ENCODE data around the gene INPP5F. TPM values are rescaled to one million over a fixed set of nuclear protein-coding genes. Genes with fewer than 3 reads are reported as not detected.
A peak's percentile ranks its signal among the peaks of the same experiment; 100 is the strongest.

INPP5F gene
- polyA plus RNA-seq, 1 of the 3 experiments (the other 2 are of a cell fraction): 7.8 TPM

DNA sequence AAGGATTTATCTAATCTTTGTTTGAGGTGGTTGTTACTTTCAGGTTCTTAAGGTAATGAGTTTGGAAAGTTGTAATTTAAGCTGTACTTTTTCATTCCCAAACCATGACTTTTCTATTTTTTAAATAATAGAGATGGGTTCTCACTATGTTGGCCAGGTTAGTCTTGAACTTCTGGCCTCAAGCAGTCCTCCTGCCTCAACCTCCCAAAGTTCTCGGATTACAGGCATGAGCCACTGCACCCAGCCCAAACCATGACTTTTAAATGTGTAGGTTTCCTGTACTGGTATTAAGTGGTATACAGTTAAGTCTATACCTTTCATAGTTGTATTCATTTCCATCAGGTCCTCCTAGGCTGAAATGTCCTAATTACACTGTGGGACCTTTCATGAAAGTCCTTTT, 10.4 kb downstream of the INPP5F start:
- no peaks in the 10 kb centered on the region for H4K20me1 ChIP-seq (ENCODE audit: insufficient read depth)
- H3K9me2 ChIP-seq: no peaks in the 10 kb centered on the region
- ChIA-PET CTCF (interaction anchor here (2.1 to 4.5 kb wide), 2 partner anchors 10 to 14 kb away, joined by 14 to 16 read pairs; partner anchors contain the start of gene INPP5F), POLR2A (no interaction called here)
- H3K9ac ChIP-seq: no peak overlapping the region
- H3K36me3 ChIP-seq (replicated peaks in 1 of 2; ENCODE audit: control insufficient read depth in 1 of 2, insufficient read depth in 2 of 2, low read length in 1 of 2): no peaks in the 10 kb centered on the region
- H3K4me1 ChIP-seq (ENCODE audit: control insufficient read depth in 1 of 2, insufficient read depth in 2 of 2, low read depth in 1 of 2, low read length in 1 of 2): peaks cover 3 to 46% of the 10 kb centered on the region in 2 experiments; a peak in 3 of 4 replicates
- TF ChIP-seq SIN3A (IDR thresholded peaks at IDR 0.05; ENCODE audit: borderline replicate concordance, low read depth, low read length): no peak
- H3F3A ChIP-seq (replicated peaks; ENCODE audit: insufficient read depth): peaks cover 36% of the 10 kb centered on the region
- 90% methylated on average over 1 of the region's 1 CpG for WGBS (ENCODE audit: low lambda C conversion rate)
- no peaks in the 10 kb centered on the region for H3K27me3 ChIP-seq (ENCODE audit: insufficient read depth)
- H3K9me3 ChIP-seq: no peaks in the 10 kb centered on the region
- DNase-seq: no peak
- H2AFZ ChIP-seq (ENCODE audit: low read depth): no peak overlapping the region
- no peak overlapping the region for H3K27ac ChIP-seq (ENCODE audit: low read depth in 2 of 2, low read length in 1 of 2)
- H3K4me3 ChIP-seq (ENCODE audit: low read depth in 2 of 2, low read length in 1 of 2): no peak overlapping the region
- peaks cover 81% of the 10 kb centered on the region for H3K79me2 ChIP-seq (ENCODE audit: insufficient read depth)
- no peak overlapping the region for H3K4me2 ChIP-seq

DNA sequence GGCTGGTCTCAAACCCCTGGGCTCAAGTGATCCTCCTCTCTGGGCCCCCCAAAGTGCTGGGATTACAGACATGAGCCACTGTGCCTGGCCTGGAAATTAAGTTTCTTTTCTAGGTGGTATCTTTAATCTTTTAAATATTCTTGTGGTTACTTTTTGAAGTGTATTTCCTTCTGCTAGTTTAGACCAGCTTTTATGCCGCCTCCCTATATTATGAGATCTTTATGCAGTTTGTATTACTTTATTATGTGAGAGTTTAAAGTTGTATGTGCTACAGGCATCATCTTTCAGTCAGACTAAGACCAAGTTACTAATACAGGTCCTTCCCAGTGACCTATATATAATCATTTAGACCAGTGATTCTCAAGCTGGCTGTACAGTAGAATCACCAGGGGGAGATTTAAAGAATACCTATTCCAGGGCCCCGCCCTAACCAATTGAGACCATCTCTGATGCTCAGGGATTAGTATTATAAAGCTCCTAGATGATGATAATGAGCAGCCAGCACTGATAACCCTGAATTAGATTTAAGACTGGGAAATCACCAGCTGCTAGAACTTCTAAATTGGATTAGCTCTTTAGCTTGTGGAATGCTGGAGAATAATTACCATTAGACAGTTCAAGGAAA, 11.3 kb downstream of the INPP5F start:
- Histone ChIP-seq H3K9ac (peak overlapping the region; percentile 43; the same call in 1 of the 2 replicates), H3K4me3 (ENCODE audit: low read depth in 2 of 2, low read length in 1 of 2) (no peak overlapping the region), H3K9me3 (no peaks in the 10 kb centered on the region), H3K27ac (ENCODE audit: low read depth in 2 of 2, low read length in 1 of 2) (peak overlapping the region; percentile 73 to 77; a peak in 3 of 4 replicates), H3K4me1 (ENCODE audit: control insufficient read depth in 1 of 2, insufficient read depth in 2 of 2, low read depth in 1 of 2, low read length in 1 of 2) (peaks cover 3 to 46% of the 10 kb centered on the region in 2 experiments; a peak in 3 of 4 replicates), H3K27me3 (ENCODE audit: insufficient read depth) (no peaks in the 10 kb centered on the region), H3F3A (replicated peaks; ENCODE audit: insufficient read depth) (peaks cover 36% of the 10 kb centered on the region), H3K36me3 (replicated peaks in 1 of 2; ENCODE audit: control insufficient read depth in 1 of 2, insufficient read depth in 2 of 2, low read length in 1 of 2) (no peaks in the 10 kb centered on the region), H3K79me2 (ENCODE audit: insufficient read depth) (peaks cover 76% of the 10 kb centered on the region), H3K9me2 (no peaks in the 10 kb centered on the region), H4K20me1 (ENCODE audit: insufficient read depth) (no peaks in the 10 kb centered on the region), H3K4me2 (peak overlapping the region; percentile 54; the same call in 1 of the 2 replicates), H2AFZ (ENCODE audit: low read depth) (peak overlapping the region; percentile 29)
- TF ChIP-seq TCF12 (IDR thresholded peaks at IDR 0.05): no peak
- ChIA-PET CTCF (interaction anchor here (0.8 to 6.7 kb wide), 4 partner anchors 11 to 122 kb away, joined by 3 to 60 read pairs (median 10); partner anchors contain the start of gene INPP5F), POLR2A (interaction anchor here (1.3 kb wide), 1 partner anchor 135 kb away, joined by 5 read pairs; the partner anchor contains the start of gene MCMBP)
- WGBS (ENCODE audit: low lambda C conversion rate): 93% methylated on average over 2 of the region's 2 CpGs
- DNase-seq: no peak

DNA sequence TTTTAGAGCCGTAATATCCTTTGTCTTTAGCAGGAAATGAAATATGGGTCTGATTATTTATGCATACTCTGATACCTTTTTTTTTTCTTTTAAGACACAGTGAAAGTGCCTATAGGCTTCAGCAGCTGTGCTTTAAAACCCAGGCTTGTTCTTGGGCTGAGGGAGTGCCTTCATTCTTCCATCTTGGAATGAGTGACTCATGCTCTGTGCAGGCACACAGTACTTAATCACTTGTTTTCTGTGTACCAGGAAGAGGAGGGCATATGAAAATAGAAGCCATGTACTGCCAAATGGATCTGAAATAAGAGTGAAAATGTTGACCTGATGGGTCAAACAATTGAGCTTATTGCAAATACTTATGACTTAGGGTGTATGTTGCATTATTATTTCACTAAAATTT, 12.0 kb downstream of the INPP5F start:
- Histone ChIP-seq H3K36me3 (replicated peaks in 1 of 2; ENCODE audit: control insufficient read depth in 1 of 2, insufficient read depth in 2 of 2, low read length in 1 of 2) (no peaks in the 10 kb centered on the region), H3K9ac (peak overlapping the region; percentile 43; the same call in 1 of the 2 replicates), H3K27ac (ENCODE audit: low read depth in 2 of 2, low read length in 1 of 2) (peak overlapping the region; percentile 73 to 77; a peak in 3 of 4 replicates), H3K9me3 (no peaks in the 10 kb centered on the region), H3K27me3 (ENCODE audit: insufficient read depth) (no peaks in the 10 kb centered on the region), H3K79me2 (ENCODE audit: insufficient read depth) (peaks cover 76% of the 10 kb centered on the region), H3K9me2 (no peaks in the 10 kb centered on the region), H4K20me1 (ENCODE audit: insufficient read depth) (no peaks in the 10 kb centered on the region), H3K4me3 (ENCODE audit: low read depth in 2 of 2, low read length in 1 of 2) (0 out of 4 replicates have a peak overlapping the region, but pooled peaks of 1 of the 2 experiments have one; percentile 11), H3K4me2 (peak overlapping the region; percentile 54; the same call in 1 of the 2 replicates), H3K4me1 (ENCODE audit: control insufficient read depth in 1 of 2, insufficient read depth in 2 of 2, low read depth in 1 of 2, low read length in 1 of 2) (peaks cover 3 to 46% of the 10 kb centered on the region in 2 experiments; a peak in 3 of 4 replicates), H3F3A (replicated peaks; ENCODE audit: insufficient read depth) (peaks cover 36% of the 10 kb centered on the region), H2AFZ (ENCODE audit: low read depth) (peak overlapping the region; percentile 29)
- POLR2A ChIA-PET: interaction anchor here (1.3 kb wide), 1 partner anchor 135 kb away, joined by 5 read pairs; the partner anchor contains the start of gene MCMBP
- whole genome bisulfite sequencing (ENCODE audit: low lambda C conversion rate): 4% methylated on average over 1 of the region's 1 CpG
- DNase-seq: no peak
- TF ChIP-seq, protein P1, sequence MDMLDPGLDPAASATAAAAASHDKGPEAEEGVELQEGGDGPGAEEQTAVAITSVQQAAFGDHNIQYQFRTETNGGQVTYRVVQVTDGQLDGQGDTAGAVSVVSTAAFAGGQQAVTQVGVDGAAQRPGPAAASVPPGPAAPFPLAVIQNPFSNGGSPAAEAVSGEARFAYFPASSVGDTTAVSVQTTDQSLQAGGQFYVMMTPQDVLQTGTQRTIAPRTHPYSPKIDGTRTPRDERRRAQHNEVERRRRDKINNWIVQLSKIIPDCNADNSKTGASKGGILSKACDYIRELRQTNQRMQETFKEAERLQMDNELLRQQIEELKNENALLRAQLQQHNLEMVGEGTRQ (IDR thresholded peaks at IDR 0.05; ENCODE audit: borderline replicate concordance, low read depth, low read length): no peak
- TF ChIP-seq JUND (IDR thresholded peaks at IDR 0.05) (peak; percentile 93), NFIC (IDR thresholded peaks at IDR 0.05; ENCODE audit: borderline replicate concordance) (no peak), TCF12 (IDR thresholded peaks at IDR 0.05) (peak; percentile 66; the same call in 1 of the 2 replicates), YY1 (IDR thresholded peaks at IDR 0.05; ENCODE audit: low read depth) (peak; percentile 84; the same call in 1 of the 2 replicates), SMC3 (IDR thresholded peaks at IDR 0.05; ENCODE audit: low read depth, low read length) (no peak), GABPA (IDR thresholded peaks at IDR 0.05; ENCODE audit: low read depth) (0 out of 2 replicates have a peak, but pooled peaks have one; percentile 30), SIN3A (IDR thresholded peaks at IDR 0.05; ENCODE audit: borderline replicate concordance, low read depth, low read length) (peak; percentile 59; the same call in 1 of the 2 replicates), TAF1 (IDR thresholded peaks at IDR 0.05; ENCODE audit: borderline replicate concordance, low read depth, low read length) (peak; percentile 54), ELF1 (IDR thresholded peaks at IDR 0.05) (peak; percentile 63; the same call in 1 of the 2 replicates), MXI1 (IDR thresholded peaks at IDR 0.05; ENCODE audit: low read depth, low read length) (no peak), POLR2AphosphoS5 (IDR thresholded peaks at IDR 0.05; ENCODE audit: low read depth, low read length) (peak; percentile 38; the same call in 1 of the 2 replicates), FOSL2 (IDR thresholded peaks at IDR 0.05; ENCODE audit: borderline replicate concordance, low read depth) (peak; percentile 93; the same call in 1 of the 2 replicates)
- TF ChIP-seq, protein P2, sequence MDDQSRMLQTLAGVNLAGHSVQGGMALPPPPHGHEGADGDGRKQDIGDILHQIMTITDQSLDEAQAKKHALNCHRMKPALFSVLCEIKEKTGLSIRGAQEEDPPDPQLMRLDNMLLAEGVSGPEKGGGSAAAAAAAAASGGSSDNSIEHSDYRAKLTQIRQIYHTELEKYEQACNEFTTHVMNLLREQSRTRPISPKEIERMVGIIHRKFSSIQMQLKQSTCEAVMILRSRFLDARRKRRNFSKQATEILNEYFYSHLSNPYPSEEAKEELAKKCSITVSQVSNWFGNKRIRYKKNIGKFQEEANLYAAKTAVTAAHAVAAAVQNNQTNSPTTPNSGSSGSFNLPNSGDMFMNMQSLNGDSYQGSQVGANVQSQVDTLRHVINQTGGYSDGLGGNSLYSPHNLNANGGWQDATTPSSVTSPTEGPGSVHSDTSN (IDR thresholded peaks at IDR 0.05): peak; percentile 83
- CTCF ChIA-PET: interaction anchor here (0.8 to 6.7 kb wide), 4 partner anchors 11 to 122 kb away, joined by 3 to 60 read pairs (median 10); partner anchors contain the start of gene INPP5F

Data from SK-N-SH (cell line).